A673 (cell line): ENCODE results near the gene FAM13A.

Experiments used
- EZH2 ChIP-seq: fragments of 200-600 bp; sonication (generic); IDR thresholded peaks from 2 replicates; pipeline ENCODE4 v1.6.1; 2017; ENCODE audit warnings: borderline replicate concordance, low read depth, mild to moderate bottlenecking, mixed read lengths, antibody characterized with exemption, low read length; ENCODE audit not compliant: poor library complexity, severe bottlenecking
- TF ChIP-seq, protein P1 (sequence below): fragments of 300-800, 200-600 bp; sonication (generic); conservative IDR thresholded peaks from 2 replicates; pipeline ENCODE4 v1.5.1; 2017; ENCODE audit warnings: low read depth, mild to moderate bottlenecking, antibody characterized with exemption, low read length, moderate library complexity, mixed read lengths

DNA sequence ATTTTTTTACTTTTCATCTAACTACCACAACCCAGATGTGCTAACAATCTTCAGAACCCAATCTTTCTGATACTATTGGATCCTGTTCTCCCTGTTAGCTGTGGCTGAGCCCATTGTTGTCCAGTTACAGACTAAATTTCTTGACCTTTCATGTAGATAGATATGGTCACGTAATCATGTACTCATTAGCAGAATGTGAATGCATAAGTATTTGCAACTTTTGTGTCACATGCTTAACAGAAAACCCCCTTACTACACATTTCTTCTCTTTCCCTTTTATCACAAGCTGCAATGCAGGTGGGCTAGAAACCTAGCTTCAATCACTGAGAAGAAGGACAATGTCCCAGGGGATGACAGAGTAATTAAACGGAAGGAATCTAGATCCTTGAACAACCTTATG, 13.1 kb upstream of the FAM13A start:
- TF ChIP-seq EZH2, result no peak
- TF ChIP-seq, protein P1, sequence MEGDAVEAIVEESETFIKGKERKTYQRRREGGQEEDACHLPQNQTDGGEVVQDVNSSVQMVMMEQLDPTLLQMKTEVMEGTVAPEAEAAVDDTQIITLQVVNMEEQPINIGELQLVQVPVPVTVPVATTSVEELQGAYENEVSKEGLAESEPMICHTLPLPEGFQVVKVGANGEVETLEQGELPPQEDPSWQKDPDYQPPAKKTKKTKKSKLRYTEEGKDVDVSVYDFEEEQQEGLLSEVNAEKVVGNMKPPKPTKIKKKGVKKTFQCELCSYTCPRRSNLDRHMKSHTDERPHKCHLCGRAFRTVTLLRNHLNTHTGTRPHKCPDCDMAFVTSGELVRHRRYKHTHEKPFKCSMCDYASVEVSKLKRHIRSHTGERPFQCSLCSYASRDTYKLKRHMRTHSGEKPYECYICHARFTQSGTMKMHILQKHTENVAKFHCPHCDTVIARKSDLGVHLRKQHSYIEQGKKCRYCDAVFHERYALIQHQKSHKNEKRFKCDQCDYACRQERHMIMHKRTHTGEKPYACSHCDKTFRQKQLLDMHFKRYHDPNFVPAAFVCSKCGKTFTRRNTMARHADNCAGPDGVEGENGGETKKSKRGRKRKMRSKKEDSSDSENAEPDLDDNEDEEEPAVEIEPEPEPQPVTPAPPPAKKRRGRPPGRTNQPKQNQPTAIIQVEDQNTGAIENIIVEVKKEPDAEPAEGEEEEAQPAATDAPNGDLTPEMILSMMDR, result no peak
